ENCODE results near the gene DENND11.

DENND11 gene

GRCh38 chr7:141688043-141688442 lies 13.9 kb downstream of the DENND11 start:
- Histone ChIP-seq H3K27ac (no peak overlapping the region), H3K27me3 (replicated peaks) (no peaks in the 10 kb centered on the region), H3K4me3 (ENCODE audit: low read depth, low read length) (no peak overlapping the region), H3K36me3 (replicated peaks) (peaks cover 5% of the 10 kb centered on the region)
- in situ Hi-C loops (cut with HindIII; ENCODE audit: low pct_ligation_motif_present, low sequenced_read_pairs) = no loop called here
- no peak for TF ChIP-seq CTCF (IDR thresholded peaks at IDR 0.05; ENCODE audit: low read depth, low read length, missing control alignments)
- no peak for DNase-seq

GRCh38 chr7:141686670-141687069 lies 15.3 kb downstream of the DENND11 start:
- no peak for DNase-seq
- no peak overlapping the region for H3K4me3 ChIP-seq (ENCODE audit: low read depth, low read length)
- H3K36me3 ChIP-seq (replicated peaks) = peaks cover 5% of the 10 kb centered on the region
- H3K27me3 ChIP-seq (replicated peaks) = no peaks in the 10 kb centered on the region
- in situ Hi-C loops (cut with HindIII; ENCODE audit: low pct_ligation_motif_present, low sequenced_read_pairs) = no loop called here
- no peak overlapping the region for H3K27ac ChIP-seq
- no peak for TF ChIP-seq CTCF (IDR thresholded peaks at IDR 0.05; ENCODE audit: low read depth, low read length, missing control alignments)

- Histone ChIP-seq H3K27ac (no peak overlapping the region), H3K36me3 (replicated peaks) (peaks cover 5% of the 10 kb centered on the region), H3K4me3 (ENCODE audit: low read depth, low read length) (no peak overlapping the region), H3K27me3 (replicated peaks) (no peaks in the 10 kb centered on the region)
- DNase-seq = no peak
- in situ Hi-C loops (cut with HindIII; ENCODE audit: low pct_ligation_motif_present, low sequenced_read_pairs) = no loop called here
- no peak for TF ChIP-seq CTCF (IDR thresholded peaks at IDR 0.05; ENCODE audit: low read depth, low read length, missing control alignments)
Measured at GRCh38 chr7:141686074-141686473, 15.9 kb downstream of the DENND11 start.

- H3K4me3 ChIP-seq (ENCODE audit: low read depth, low read length) = no peak overlapping the region
- peaks cover 5% of the 10 kb centered on the region for H3K36me3 ChIP-seq (replicated peaks)
- in situ Hi-C loops (cut with HindIII; ENCODE audit: low pct_ligation_motif_present, low sequenced_read_pairs) = no loop called here
- H3K27ac ChIP-seq = no peak overlapping the region
- DNase-seq = no peak
- no peaks in the 10 kb centered on the region for H3K27me3 ChIP-seq (replicated peaks)
- TF ChIP-seq CTCF (IDR thresholded peaks at IDR 0.05; ENCODE audit: low read depth, low read length, missing control alignments) = no peak
Measured at GRCh38 chr7:141685285-141686023, 16.5 kb downstream of the DENND11 start.

GRCh38 chr7:141679014-141679413 lies 23.0 kb downstream of the DENND11 start:
- H3K36me3 ChIP-seq (replicated peaks) = no peaks in the 10 kb centered on the region
- H3K27me3 ChIP-seq (replicated peaks) = no peaks in the 10 kb centered on the region
- no peak for DNase-seq
- no peak overlapping the region for H3K27ac ChIP-seq
- in situ Hi-C loops (cut with HindIII; ENCODE audit: low pct_ligation_motif_present, low sequenced_read_pairs) = no loop called here
- no peak overlapping the region for H3K4me3 ChIP-seq (ENCODE audit: low read depth, low read length)
- no peak for TF ChIP-seq CTCF (IDR thresholded peaks at IDR 0.05; ENCODE audit: low read depth, low read length, missing control alignments)

GRCh38 chr7:141676618-141677017 lies 25.3 kb downstream of the DENND11 start:
- Histone ChIP-seq H3K4me3 (ENCODE audit: low read depth, low read length) (no peak overlapping the region), H3K27me3 (replicated peaks) (no peaks in the 10 kb centered on the region), H3K27ac (no peak overlapping the region), H3K36me3 (replicated peaks) (no peaks in the 10 kb centered on the region)
- DNase-seq = no peak
- no peak for TF ChIP-seq CTCF (IDR thresholded peaks at IDR 0.05; ENCODE audit: low read depth, low read length, missing control alignments)
- in situ Hi-C loops (cut with HindIII; ENCODE audit: low pct_ligation_motif_present, low sequenced_read_pairs) = no loop called here

Data from brain microvascular endothelial cell (primary cell).